NCI-H1105 (cell line): ENCODE data around the gene CCND1.
"Not testable (repeated sequence)": the region's sequence is repeated elsewhere in the genome, so short reads cannot be mapped to it uniquely, and the experiment has no call there.

Experiments used
- DNase-seq: peaks from one replicate; lab custom pipeline; 2025; lab: John Stamatoyannopoulos, UW

CCND1 gene

GRCh38 chr11:69618237-69618636 lies 22.7 kb upstream of the CCND1 start:
- DNase-seq: no peak

GRCh38 chr11:69620683-69621290 lies 20.2 kb upstream of the CCND1 start:
- DNase-seq: no peak

GRCh38 chr11:69622097-69622681 lies 18.8 kb upstream of the CCND1 start:
- not testable (repeated sequence) for DNase-seq

GRCh38 chr11:69624293-69624692 lies 16.7 kb upstream of the CCND1 start:
- DNase-seq: no peak

GRCh38 chr11:69625476-69625875 lies 15.5 kb upstream of the CCND1 start:
- no peak for DNase-seq

- DNase-seq: no peak
These were observed 13.4 kb upstream of the CCND1 start for GRCh38 chr11:69627551-69627950.

GRCh38 chr11:69630017-69630416 lies 10.9 kb upstream of the CCND1 start:
- DNase-seq: no peak

GRCh38 chr11:69630424-69630823 lies 10.5 kb upstream of the CCND1 start:
- DNase-seq: no peak

- no peak for DNase-seq
These were observed 8.1 kb upstream of the CCND1 start for GRCh38 chr11:69632900-69633299.

GRCh38 chr11:69634069-69634468 lies 6.9 kb upstream of the CCND1 start:
- no peak for DNase-seq

- no peak for DNase-seq
These were observed 6.4 kb upstream of the CCND1 start for GRCh38 chr11:69634590-69634989.

- no peak for DNase-seq
These were observed 5.8 kb upstream of the CCND1 start for GRCh38 chr11:69635195-69635594.

GRCh38 chr11:69635804-69636511 lies 5.0 kb upstream of the CCND1 start:
- DNase-seq: no peak

- DNase-seq: no peak
These were observed 4.3 kb upstream of the CCND1 start for GRCh38 chr11:69636512-69637197.

- DNase-seq: no peak
These were observed 3.6 kb upstream of the CCND1 start for GRCh38 chr11:69637198-69637940.

GRCh38 chr11:69637941-69638871 lies 2.8 kb upstream of the CCND1 start:
- peak; percentile 50 for DNase-seq

- DNase-seq: peak; percentile 81
These were observed 1.8 kb upstream of the CCND1 start for GRCh38 chr11:69638941-69639681.

GRCh38 chr11:69639831-69640230 lies 1.1 kb upstream of the CCND1 start:
- DNase-seq: no peak

GRCh38 chr11:69640260-69640994 lies 529 bp upstream of the CCND1 start:
- DNase-seq: no peak
